Kidney (tissue), 14 donors: ENCODE data around the gene ENOX2. TPM values are rescaled to one million over a fixed set of nuclear protein-coding genes. Genes with fewer than 3 reads are reported as not detected.

Experiments
- DNase-seq, 5 donors: peaks; one replicate each; pipeline ENCODE4 v3.0.0-alpha.2; 2013 to 2020
- FAIRE-seq: peaks from 2 replicates; lab custom pipeline; 2012; peaks lifted over from hg19 to GRCh38; lab: Jason Lieb, UNC
- H3K27ac ChIP-seq, 2 donors: one replicate each; pipeline ENCODE4 v1.7.0; 2013; ENCODE audit warnings: low read depth in 2 of 2, low read length in 2 of 2, inconsistent platforms in 1 of 2
- H3K27me3 ChIP-seq: one replicate; pipeline ENCODE4 v1.7.1; 2013; ENCODE audit warnings: low read length, inconsistent platforms; ENCODE audit not compliant: control insufficient read depth, insufficient read depth
- H3K36me3 ChIP-seq, 3 donors: one replicate each; pipeline versions ENCODE4 v1.7.0 to v1.7.1; 2013; ENCODE audit warnings: low read length in 3 of 3, control low read depth in 1 of 3, inconsistent platforms in 1 of 3; ENCODE audit not compliant: insufficient read depth in 3 of 3, control insufficient read depth in 2 of 3
- H3K4me1 ChIP-seq, 3 donors: one replicate each; pipeline versions ENCODE4 v1.7.0 to v1.7.1; 2013; ENCODE audit warnings: low read length in 3 of 3, inconsistent platforms in 1 of 3, low read depth in 1 of 3; ENCODE audit not compliant: control insufficient read depth in 2 of 3, insufficient read depth in 2 of 3
- H3K4me3 ChIP-seq, 3 donors: one replicate each; pipeline versions ENCODE4 v1.7.0 to v1.8.1; 2013; ENCODE audit warnings: low read length in 3 of 3, control low read depth in 1 of 3, inconsistent platforms in 1 of 3
- H3K9ac ChIP-seq, 3 donors: one replicate each; pipeline versions ENCODE4 v1.7.0 to v1.7.1; 2013; ENCODE audit warnings: low read length in 3 of 3, control low read depth in 1 of 3, inconsistent platforms in 1 of 3
- H3K9me3 ChIP-seq, 3 donors: one replicate each; pipeline versions ENCODE4 v1.7.0 to v1.7.1; 2013; ENCODE audit warnings: low read length in 3 of 3, control low read depth in 1 of 3, inconsistent platforms in 1 of 3; ENCODE audit not compliant: control insufficient read depth in 2 of 3, insufficient read depth in 1 of 3
- CTCF ChIP-seq: IDR thresholded peaks from 3 replicates; pipeline ENCODE4 v1.5.1; 2012; ENCODE audit warnings: mild to moderate bottlenecking, moderate library complexity, borderline replicate concordance; ENCODE audit not compliant: insufficient read depth; ENCODE audit errors: extremely low read depth
- intact Hi-C: fragments of 100-400 bp; cut with DNase I; formaldehyde crosslinking; loops from one replicate; pipeline ENCODE4 v1.11.1; 2022
- polyA plus RNA-seq: library from polyadenylated mRNA; stranded (reverse); fragments of 350-450 nt; fragmentation: Illumina TruSeq; extraction: RNeasy Lipid Tissue Mini Kit (QIAGEN cat#74804); gene quantifications from one replicate; pipeline ENCODE4 v1.2.3, GENCODE V29; 2014; ENCODE audit warnings: low read depth, low replicate concordance; ENCODE audit not compliant: insufficient read depth
- total RNA-seq: library from RNA; stranded (reverse); fragmentation: NEBNext Ultra II Directional; extraction: Animal tissue kit (Norgen Biotek cat#: 25700); gene quantifications from one replicate; pipeline ENCODE4 v1.2.1, GENCODE V29; 2021
- donor health status: control.
- donor health status: control.
- donor health status: control.
- donor health status: control.
- donor health status: control.
- donor health status: DM: yes; HTN: yes; CAD: no.
- donor health status: Normal renal cell carcinoma (clear cell type).

The ENOX2 gene
- total and polyA plus RNA-seq, 2 donors from 2014 or later = 6.6 to 22.6 TPM

- H3K27ac ChIP-seq = no peak overlapping the region
- peak; percentile 76 for TF ChIP-seq CTCF
- intact Hi-C loops = loop anchor here (10.0 kb wide), 2 partner anchors 522 to 1322 kb away; no protein-coding TSS in a partner anchor
These were observed 13.8 kb upstream of the ENOX2 start for GRCh38 chrX:130916636-130917422.

GRCh38 chrX:130915302-130915701, 12.3 kb upstream of the ENOX2 start:
- H3K27ac ChIP-seq = no peak overlapping the region
- H3K36me3 ChIP-seq = no peaks in the 10 kb centered on the region
- no peaks in the 10 kb centered on the region for H3K9me3 ChIP-seq
- no peak overlapping the region for H3K4me3 ChIP-seq
- intact Hi-C loops = loop anchor here (10.0 kb wide), 2 partner anchors 521 to 1321 kb away; no protein-coding TSS in a partner anchor
- no peak overlapping the region for H3K9ac ChIP-seq
- TF ChIP-seq CTCF = no peak
- no peak for FAIRE-seq
- no peaks in the 10 kb centered on the region for H3K4me1 ChIP-seq
- H3K27me3 ChIP-seq = peaks cover 4% of the 10 kb centered on the region
- DNase-seq = no peak

More at GRCh38 chrX:130916636-130917422, 13.8 kb upstream of the ENOX2 start:
- peak; percentile 57 for FAIRE-seq
- Histone ChIP-seq H3K9ac (no peak overlapping the region), H3K9me3 (no peaks in the 10 kb centered on the region), H3K4me1 (no peaks in the 10 kb centered on the region), H3K36me3 (no peaks in the 10 kb centered on the region), H3K27me3 (peaks cover 4% of the 10 kb centered on the region), H3K4me3 (no peak overlapping the region)
- peak in 4 of 5 donors; percentile 36 to 75 (median 55) for DNase-seq

- H3K9me3 ChIP-seq = no peaks in the 10 kb centered on the region
- intact Hi-C loops = loop anchor here (10.0 kb wide), 2 partner anchors 515 to 1315 kb away; no protein-coding TSS in a partner anchor
- no peak overlapping the region for H3K4me3 ChIP-seq
- H3K27ac ChIP-seq = no peak overlapping the region
- H3K36me3 ChIP-seq = no peaks in the 10 kb centered on the region
- no peak for TF ChIP-seq CTCF
- no peaks in the 10 kb centered on the region for H3K4me1 ChIP-seq
- H3K27me3 ChIP-seq = peaks cover 4% of the 10 kb centered on the region
- H3K9ac ChIP-seq = no peak overlapping the region
- no peak for FAIRE-seq
- no peak for DNase-seq
These were observed 6.6 kb upstream of the ENOX2 start for GRCh38 chrX:130909469-130910136.
